ENCODE measurements around the gene LAMA5. TPM values are rescaled to one million over a fixed set of nuclear protein-coding genes. Genes with fewer than 3 reads are reported as not detected.

The LAMA5 gene
- polyA plus RNA-seq, 1 of the 3 experiments (the other 2 are of a cell fraction): 27.2 TPM

DNA sequence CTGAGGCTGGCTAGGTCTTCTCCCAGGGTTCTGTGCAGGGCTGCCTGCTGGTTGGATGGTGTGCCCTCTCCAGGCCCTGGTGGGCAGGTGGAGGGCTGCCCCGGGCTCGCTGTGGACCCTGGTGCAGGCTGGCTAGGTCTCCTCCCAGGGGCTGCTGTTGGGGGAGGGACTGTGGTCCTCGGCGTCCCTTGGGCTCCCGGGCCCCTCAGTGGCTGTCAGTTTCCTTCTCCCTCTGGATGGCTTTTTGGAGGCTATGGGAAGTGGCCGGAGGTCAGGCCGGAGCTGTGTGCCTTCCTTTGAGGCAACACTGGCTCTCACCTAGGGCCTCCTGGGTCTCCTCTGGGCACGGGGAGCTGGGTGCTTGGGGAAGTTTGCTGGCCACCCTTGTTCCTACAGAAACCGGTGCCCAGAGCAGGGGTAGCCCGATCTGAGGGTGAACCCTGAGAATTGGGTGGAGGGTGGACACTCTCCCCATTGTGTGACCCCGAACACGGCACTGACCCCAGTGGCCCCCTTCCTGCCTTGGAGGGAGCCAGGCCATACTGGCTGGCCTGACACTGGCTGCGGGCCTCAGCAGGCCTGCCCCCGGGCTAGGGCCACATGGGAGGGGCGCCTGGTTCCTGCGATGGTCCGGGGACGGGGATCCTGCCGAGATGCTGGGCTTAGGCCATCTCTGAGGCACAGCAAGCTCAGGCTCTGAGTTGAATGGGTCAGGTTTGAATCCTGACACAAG lies 43.8 kb upstream of the LAMA5 start:
- peaks cover 5% of the 10 kb centered on the region; the same call in 1 of the 2 replicates for H3K79me2 ChIP-seq (ENCODE audit: insufficient read depth)
- peaks cover 0 to 37% of the 10 kb centered on the region in 2 experiments; a peak in 1 of 4 replicates for H3K4me1 ChIP-seq (ENCODE audit: control insufficient read depth in 1 of 2, insufficient read depth in 2 of 2, low read depth in 1 of 2, low read length in 1 of 2)
- H3K4me3 ChIP-seq (ENCODE audit: low read depth in 2 of 2, low read length in 1 of 2): no peak overlapping the region
- ChIA-PET CTCF (interaction anchor here (0.6 to 4.2 kb wide), 45 partner anchors 9 to 598 kb away, joined by 3 to 65 read pairs (median 5); no protein-coding TSS in a partner anchor), POLR2A (interaction anchor here (0.6 to 1.7 kb wide), 2 partner anchors 20 to 240 kb away, joined by 3 to 5 read pairs; no protein-coding TSS in a partner anchor)
- TF ChIP-seq SIN3A (IDR thresholded peaks at IDR 0.05; ENCODE audit: borderline replicate concordance, low read depth, low read length) (no peak), NFIC (IDR thresholded peaks at IDR 0.05; ENCODE audit: borderline replicate concordance) (no peak), MXI1 (IDR thresholded peaks at IDR 0.05; ENCODE audit: low read depth, low read length) (no peak)
- TF ChIP-seq, protein P1, sequence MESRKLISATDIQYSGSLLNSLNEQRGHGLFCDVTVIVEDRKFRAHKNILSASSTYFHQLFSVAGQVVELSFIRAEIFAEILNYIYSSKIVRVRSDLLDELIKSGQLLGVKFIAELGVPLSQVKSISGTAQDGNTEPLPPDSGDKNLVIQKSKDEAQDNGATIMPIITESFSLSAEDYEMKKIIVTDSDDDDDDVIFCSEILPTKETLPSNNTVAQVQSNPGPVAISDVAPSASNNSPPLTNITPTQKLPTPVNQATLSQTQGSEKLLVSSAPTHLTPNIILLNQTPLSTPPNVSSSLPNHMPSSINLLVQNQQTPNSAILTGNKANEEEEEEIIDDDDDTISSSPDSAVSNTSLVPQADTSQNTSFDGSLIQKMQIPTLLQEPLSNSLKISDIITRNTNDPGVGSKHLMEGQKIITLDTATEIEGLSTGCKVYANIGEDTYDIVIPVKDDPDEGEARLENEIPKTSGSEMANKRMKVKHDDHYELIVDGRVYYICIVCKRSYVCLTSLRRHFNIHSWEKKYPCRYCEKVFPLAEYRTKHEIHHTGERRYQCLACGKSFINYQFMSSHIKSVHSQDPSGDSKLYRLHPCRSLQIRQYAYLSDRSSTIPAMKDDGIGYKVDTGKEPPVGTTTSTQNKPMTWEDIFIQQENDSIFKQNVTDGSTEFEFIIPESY (IDR thresholded peaks at IDR 0.05; ENCODE audit: borderline replicate concordance, low read depth): no peak
- H3K9me3 ChIP-seq: no peaks in the 10 kb centered on the region
- 0 out of 2 replicates have a peak, but pooled peaks cover under 1% of the 10 kb centered on the region for H4K20me1 ChIP-seq (ENCODE audit: insufficient read depth)
- no peak overlapping the region for H3K4me2 ChIP-seq
- no peaks in the 10 kb centered on the region for H3F3A ChIP-seq (replicated peaks; ENCODE audit: insufficient read depth)
- H3K36me3 ChIP-seq (replicated peaks in 1 of 2; ENCODE audit: control insufficient read depth in 1 of 2, insufficient read depth in 2 of 2, low read length in 1 of 2): no peaks in the 10 kb centered on the region
- DNase-seq: no peak
- H3K27me3 ChIP-seq (ENCODE audit: insufficient read depth): no peaks in the 10 kb centered on the region
- H3K27ac ChIP-seq (ENCODE audit: low read depth in 2 of 2, low read length in 1 of 2): no peak overlapping the region
- no peak overlapping the region for H3K9ac ChIP-seq
- WGBS (ENCODE audit: low lambda C conversion rate): 46% methylated on average over 5 of the region's 19 CpGs
- H2AFZ ChIP-seq (ENCODE audit: low read depth): no peak overlapping the region
- H3K9me2 ChIP-seq: no peaks in the 10 kb centered on the region

DNA sequence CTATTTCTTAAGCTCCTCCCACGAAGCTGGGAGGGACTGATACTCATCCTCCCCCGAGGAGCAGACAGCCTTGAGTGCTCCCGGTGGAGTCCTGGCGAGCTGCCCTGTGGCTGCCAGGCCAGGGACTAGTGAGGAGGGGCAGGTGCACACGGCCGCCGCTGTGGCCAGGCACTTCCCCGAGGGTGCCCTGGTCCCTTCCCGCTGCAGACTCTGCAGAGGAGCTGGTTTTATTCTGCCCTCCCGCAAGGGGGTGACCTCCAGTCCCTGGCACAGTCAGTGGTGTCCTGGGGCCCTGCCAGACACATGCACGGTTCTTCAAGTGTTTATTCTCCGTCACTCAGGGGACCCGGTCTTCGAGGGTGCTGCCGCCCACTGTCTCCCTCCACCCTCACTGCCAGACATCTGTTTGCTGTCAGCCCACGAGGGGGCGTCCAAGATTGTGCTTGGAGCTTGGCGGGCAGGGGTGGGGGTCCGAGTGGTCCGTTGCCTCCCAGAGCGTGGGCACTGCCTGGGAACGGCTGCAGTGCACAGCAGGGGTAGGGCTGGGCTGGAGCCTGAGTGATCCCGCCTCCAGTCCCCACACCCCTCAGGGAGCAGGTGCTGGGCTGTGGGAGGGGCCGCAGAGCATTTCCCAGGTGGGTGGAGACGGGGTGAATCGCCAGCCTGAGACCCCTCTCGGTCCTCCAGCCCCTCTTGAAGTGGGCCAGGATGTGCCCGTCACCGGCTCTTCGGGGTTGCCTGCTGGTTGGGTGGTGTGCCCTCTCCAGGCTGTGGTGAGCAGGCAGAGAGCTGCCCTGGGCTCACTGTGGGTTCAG lies 43.0 kb upstream of the LAMA5 start:
- no peak overlapping the region; a peak in 1 of 4 replicates for H3K27ac ChIP-seq (ENCODE audit: low read depth in 2 of 2, low read length in 1 of 2)
- no peaks in the 10 kb centered on the region for H3K27me3 ChIP-seq (ENCODE audit: insufficient read depth)
- no peak overlapping the region for H3K9ac ChIP-seq
- TF ChIP-seq, protein P1 (IDR thresholded peaks at IDR 0.05; ENCODE audit: borderline replicate concordance, low read depth): no peak
- TF ChIP-seq, protein P2, sequence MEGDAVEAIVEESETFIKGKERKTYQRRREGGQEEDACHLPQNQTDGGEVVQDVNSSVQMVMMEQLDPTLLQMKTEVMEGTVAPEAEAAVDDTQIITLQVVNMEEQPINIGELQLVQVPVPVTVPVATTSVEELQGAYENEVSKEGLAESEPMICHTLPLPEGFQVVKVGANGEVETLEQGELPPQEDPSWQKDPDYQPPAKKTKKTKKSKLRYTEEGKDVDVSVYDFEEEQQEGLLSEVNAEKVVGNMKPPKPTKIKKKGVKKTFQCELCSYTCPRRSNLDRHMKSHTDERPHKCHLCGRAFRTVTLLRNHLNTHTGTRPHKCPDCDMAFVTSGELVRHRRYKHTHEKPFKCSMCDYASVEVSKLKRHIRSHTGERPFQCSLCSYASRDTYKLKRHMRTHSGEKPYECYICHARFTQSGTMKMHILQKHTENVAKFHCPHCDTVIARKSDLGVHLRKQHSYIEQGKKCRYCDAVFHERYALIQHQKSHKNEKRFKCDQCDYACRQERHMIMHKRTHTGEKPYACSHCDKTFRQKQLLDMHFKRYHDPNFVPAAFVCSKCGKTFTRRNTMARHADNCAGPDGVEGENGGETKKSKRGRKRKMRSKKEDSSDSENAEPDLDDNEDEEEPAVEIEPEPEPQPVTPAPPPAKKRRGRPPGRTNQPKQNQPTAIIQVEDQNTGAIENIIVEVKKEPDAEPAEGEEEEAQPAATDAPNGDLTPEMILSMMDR (IDR thresholded peaks at IDR 0.05): peak; percentile 64
- TF ChIP-seq RAD21 (IDR thresholded peaks at IDR 0.05; ENCODE audit: low read length) (peak; percentile 70), NFIC (IDR thresholded peaks at IDR 0.05; ENCODE audit: borderline replicate concordance) (no peak), FOXJ3 (CRISPR knock-in tag; IDR thresholded peaks at IDR 0.05) (no peak), ELF1 (IDR thresholded peaks at IDR 0.05) (no peak), SMC3 (IDR thresholded peaks at IDR 0.05; ENCODE audit: low read depth, low read length) (peak; percentile 52), FOXM1 (IDR thresholded peaks at IDR 0.05; ENCODE audit: low read depth) (no peak), TEAD4 (IDR thresholded peaks at IDR 0.05; ENCODE audit: borderline replicate concordance, insufficient read depth) (no peak), EP300 (IDR thresholded peaks at IDR 0.05; ENCODE audit: borderline replicate concordance in 1 of 2, low read depth in 1 of 2, low read length in 1 of 2) (no peak), RXRA (IDR thresholded peaks at IDR 0.05; ENCODE audit: borderline replicate concordance, low read depth) (no peak)
- TF ChIP-seq, protein P3, sequence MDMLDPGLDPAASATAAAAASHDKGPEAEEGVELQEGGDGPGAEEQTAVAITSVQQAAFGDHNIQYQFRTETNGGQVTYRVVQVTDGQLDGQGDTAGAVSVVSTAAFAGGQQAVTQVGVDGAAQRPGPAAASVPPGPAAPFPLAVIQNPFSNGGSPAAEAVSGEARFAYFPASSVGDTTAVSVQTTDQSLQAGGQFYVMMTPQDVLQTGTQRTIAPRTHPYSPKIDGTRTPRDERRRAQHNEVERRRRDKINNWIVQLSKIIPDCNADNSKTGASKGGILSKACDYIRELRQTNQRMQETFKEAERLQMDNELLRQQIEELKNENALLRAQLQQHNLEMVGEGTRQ (IDR thresholded peaks at IDR 0.05; ENCODE audit: borderline replicate concordance, low read depth, low read length): no peak
- POLR2A ChIA-PET: interaction anchor here (1.0 to 1.7 kb wide), 2 partner anchors 19 to 233 kb away, joined by 3 to 5 read pairs; partner anchors contain the start of gene SLCO4A1
- peaks cover 0 to 44% of the 10 kb centered on the region in 2 experiments; a peak in 1 of 4 replicates for H3K4me1 ChIP-seq (ENCODE audit: control insufficient read depth in 1 of 2, insufficient read depth in 2 of 2, low read depth in 1 of 2, low read length in 1 of 2)
- CTCF ChIA-PET: interaction anchor here (0.6 to 4.2 kb wide), 65 partner anchors 9 to 970 kb away, joined by 3 to 65 read pairs (median 4); partner anchors contain the start of genes ADRM1 and LAMA5
- peak; percentile 92 for DNase-seq
- no peak overlapping the region; a peak in 1 of 4 replicates for H3K4me3 ChIP-seq (ENCODE audit: low read depth in 2 of 2, low read length in 1 of 2)
- no peaks in the 10 kb centered on the region for H3F3A ChIP-seq (replicated peaks; ENCODE audit: insufficient read depth)
- peaks cover 5% of the 10 kb centered on the region; the same call in 1 of the 2 replicates for H4K20me1 ChIP-seq (ENCODE audit: insufficient read depth)
- H3K79me2 ChIP-seq (ENCODE audit: insufficient read depth): peaks cover 5% of the 10 kb centered on the region; the same call in 1 of the 2 replicates
- no peaks in the 10 kb centered on the region for H3K9me2 ChIP-seq
- WGBS (ENCODE audit: low lambda C conversion rate): 4% methylated on average over 10 of the region's 30 CpGs
- H3K9me3 ChIP-seq: no peaks in the 10 kb centered on the region
- no peak overlapping the region for H2AFZ ChIP-seq (ENCODE audit: low read depth)
- no peaks in the 10 kb centered on the region for H3K36me3 ChIP-seq (replicated peaks in 1 of 2; ENCODE audit: control insufficient read depth in 1 of 2, insufficient read depth in 2 of 2, low read length in 1 of 2)
- H3K4me2 ChIP-seq: no peak overlapping the region
